GM19035 (cell line): ENCODE results near the gene RTN4R.

Experiments used
- ATAC-seq: cut with Tn5 transposase; IDR thresholded peaks from one replicate; pipeline ENCODE4 v1.9.1; 2021; ENCODE audit not compliant: unreplicated experiment

The RTN4R gene

GRCh38 chr22:20243537-20244249, 24.4 kb downstream of the RTN4R start:
- no peak for ATAC-seq

- ATAC-seq: no peak
Measured at GRCh38 chr22:20243176-20243536, 25.0 kb downstream of the RTN4R start.

DNA sequence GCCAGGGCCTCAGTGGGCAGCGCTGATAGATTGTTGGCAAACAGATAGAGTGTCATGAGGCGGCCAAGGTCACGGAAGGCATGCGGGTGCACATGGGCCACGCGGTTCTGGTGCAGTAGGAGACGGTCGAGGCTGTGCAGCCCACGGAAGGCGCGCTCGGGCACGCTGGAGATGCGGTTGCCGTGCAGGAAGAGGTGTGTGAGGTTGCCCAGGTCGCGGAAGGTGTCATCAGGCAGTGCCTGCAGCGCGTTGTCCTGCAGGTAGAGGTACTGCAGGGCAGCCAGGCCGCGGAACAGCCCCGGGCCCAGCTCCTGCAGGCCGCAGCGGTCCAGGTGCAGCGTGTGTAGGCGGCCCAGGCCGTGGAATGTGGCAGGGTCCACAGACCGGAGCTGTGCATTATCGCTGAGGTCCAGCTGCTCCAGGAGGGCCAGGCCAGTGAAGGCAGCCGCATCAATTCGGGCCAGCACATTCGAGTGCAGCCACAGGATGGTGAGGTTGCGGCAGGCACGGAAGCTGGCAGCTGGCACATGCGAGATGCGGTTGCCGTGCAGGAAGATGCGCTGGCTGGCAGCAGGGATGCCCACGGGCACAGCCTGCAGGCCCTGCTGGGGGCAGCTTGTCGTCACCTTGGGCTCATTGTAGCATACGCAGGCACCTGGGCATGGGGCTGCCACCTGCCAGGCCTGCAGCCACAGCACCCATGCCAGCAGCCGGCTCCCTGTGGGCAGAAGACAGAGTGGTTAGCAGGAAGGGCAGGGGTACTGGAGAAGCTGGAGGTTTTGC, 25.5 kb downstream of the RTN4R start:
- no peak for ATAC-seq

DNA sequence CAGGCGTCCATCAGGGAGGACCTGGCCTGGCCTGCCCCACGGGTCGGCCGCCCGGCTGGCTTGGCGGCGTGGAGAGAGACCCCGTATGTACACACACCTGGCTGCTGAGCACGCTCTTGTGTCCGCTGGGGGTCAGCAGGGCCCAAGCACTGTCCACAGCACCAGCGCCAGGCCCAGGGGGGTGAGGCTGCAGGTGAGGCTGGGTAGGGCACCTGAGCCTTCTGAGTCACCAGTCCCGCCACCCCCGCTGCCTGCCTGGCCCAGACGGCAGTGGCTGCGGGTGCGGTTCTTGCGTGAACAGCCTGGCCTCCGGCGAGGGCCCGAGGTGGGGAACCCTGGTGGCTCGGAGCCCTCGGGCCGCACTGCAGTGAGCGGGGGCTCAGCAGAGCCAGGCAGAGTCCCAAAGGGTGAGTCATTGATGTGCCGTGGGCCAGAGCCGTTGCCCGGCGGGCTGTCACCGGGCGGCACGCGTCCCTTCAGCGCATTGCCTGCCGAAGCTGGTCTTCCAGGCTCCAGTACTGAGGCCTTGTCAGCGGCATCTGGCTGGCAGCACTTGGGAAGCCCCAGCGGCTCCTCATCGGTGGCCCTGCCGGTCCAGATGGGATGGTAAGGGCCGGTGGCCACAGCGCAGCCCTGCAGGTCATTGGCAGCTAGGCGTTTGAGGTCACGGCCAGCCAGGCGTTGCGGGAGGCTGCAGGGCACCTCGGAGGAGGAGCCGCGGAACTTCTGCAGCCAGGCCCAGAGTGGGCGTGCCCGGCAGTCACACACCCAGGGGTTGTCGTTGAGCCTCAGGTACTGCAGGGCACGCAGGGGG, 26.3 kb downstream of the RTN4R start:
- no peak for ATAC-seq

- no peak for ATAC-seq
Measured at GRCh38 chr22:20240900-20241299, 27.2 kb downstream of the RTN4R start.

GRCh38 chr22:20240447-20240764, 27.7 kb downstream of the RTN4R start:
- ATAC-seq: no peak

GRCh38 chr22:20239676-20240446, 28.3 kb downstream of the RTN4R start:
- no peak for ATAC-seq

GRCh38 chr22:20238901-20239675, 29.0 kb downstream of the RTN4R start:
- ATAC-seq: peak; percentile 37

DNA sequence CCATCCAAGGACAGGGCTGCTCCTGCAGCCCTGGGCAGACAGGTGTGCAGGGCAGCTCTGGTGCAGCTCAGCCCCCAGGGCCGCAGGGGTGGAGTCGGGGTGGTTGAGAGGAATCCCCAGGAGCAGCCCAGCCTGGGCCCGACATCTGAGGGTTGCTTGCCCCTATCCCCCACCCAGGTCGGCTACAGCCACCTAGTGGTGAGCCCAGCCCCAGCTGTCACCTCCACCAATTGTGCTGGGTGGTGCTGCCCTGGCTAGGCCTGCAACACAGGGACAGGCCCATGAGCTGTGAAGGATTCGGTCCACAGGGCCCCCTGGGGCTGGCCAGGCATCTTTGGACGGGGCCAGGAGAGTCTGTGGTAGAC, 29.6 kb downstream of the RTN4R start:
- peak; percentile 59 for ATAC-seq

GRCh38 chr22:20237480-20238440, 30.4 kb downstream of the RTN4R start:
- no peak for ATAC-seq

- ATAC-seq: no peak
Measured at GRCh38 chr22:20236052-20236717, 31.9 kb downstream of the RTN4R start.

GRCh38 chr22:20235389-20235991, 32.6 kb downstream of the RTN4R start:
- no peak for ATAC-seq

- ATAC-seq: no peak
Measured at GRCh38 chr22:20234760-20235388, 33.2 kb downstream of the RTN4R start.

GRCh38 chr22:20234314-20234682, 33.8 kb downstream of the RTN4R start:
- no peak for ATAC-seq

- no peak for ATAC-seq
Measured at GRCh38 chr22:20233351-20234313, 34.5 kb downstream of the RTN4R start.

DNA sequence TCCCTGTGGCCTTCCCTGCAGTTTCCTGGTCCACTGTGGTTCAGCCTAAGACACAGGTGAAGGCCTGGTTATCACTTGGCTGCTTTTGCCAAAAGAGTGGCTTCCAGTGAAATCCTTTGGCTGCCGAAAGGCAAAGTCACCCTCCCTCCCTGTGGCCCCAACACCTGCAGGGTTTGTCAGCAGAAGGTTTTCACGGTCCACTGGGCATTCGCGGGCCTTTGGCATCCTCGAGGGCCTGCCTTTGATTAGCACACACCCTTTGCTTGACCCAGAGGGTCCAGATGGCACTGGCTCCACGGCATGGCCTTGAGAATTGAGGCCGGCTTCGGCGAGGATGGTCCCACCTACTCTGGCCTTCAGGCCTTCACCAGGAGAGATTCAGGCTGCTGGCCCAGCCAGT, 35.3 kb downstream of the RTN4R start:
- ATAC-seq: no peak

DNA sequence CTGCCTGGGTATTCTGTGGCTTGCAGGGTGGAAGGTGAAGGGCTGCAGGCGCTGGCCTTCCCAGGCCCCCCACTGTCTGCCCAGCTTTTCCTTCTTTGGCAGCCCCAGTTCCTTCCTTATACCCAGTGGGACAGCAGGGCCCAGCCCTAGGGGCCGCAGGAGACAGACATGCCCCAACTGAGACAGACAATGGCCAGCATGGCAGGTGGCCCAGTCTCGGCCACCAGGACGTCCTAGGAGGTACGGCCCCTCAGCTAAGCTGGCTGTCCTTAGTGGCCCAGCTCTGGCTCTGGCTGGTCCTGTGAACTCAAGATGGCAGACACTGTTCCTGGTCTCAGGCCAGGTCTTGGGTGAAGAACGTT, 35.9 kb downstream of the RTN4R start:
- ATAC-seq: no peak
